Tongue (tissue), 2 donors: ENCODE measurements around the gene SCRN2. TPM values are rescaled to one million over a fixed set of nuclear protein-coding genes. Genes with fewer than 3 reads are reported as not detected.

ENCODE experiments used
- DNase-seq: peaks from one replicate; pipeline ENCODE4 v3.0.0-alpha.2; 2015
- total RNA-seq: library from RNA; depleted of rRNA; stranded (reverse); fragments of >200 nt; gene quantifications from one replicate; pipeline ENCODE4 v1.2.3, GENCODE V29; 2014

The SCRN2 gene
- total RNA-seq, 1 donor from 2014 or later = 26.8 TPM

GRCh38 chr17:47846716-47847340 lies 5.8 kb upstream of the SCRN2 start:
- DNase-seq = no peak

- no peak for DNase-seq
Measured at GRCh38 chr17:47845716-47846075, 4.6 kb upstream of the SCRN2 start.

GRCh38 chr17:47844814-47845715 lies 4.0 kb upstream of the SCRN2 start:
- DNase-seq = no peak

- DNase-seq = no peak
Measured at GRCh38 chr17:47844227-47844626, 3.2 kb upstream of the SCRN2 start.

- DNase-seq = no peak
Measured at GRCh38 chr17:47843391-47843730, 2.3 kb upstream of the SCRN2 start.

GRCh38 chr17:47841488-47842291 lies 617 bp upstream of the SCRN2 start:
- no peak for DNase-seq

- DNase-seq = no peak
Measured at GRCh38 chr17:47840001-47840741, 902 bp downstream of the SCRN2 start.

GRCh38 chr17:47839071-47839470 lies 2.0 kb downstream of the SCRN2 start:
- DNase-seq = no peak

- no peak for DNase-seq
Measured at GRCh38 chr17:47838636-47839035, 2.4 kb downstream of the SCRN2 start.

- DNase-seq = no peak
Measured at GRCh38 chr17:47837401-47838039, 3.6 kb downstream of the SCRN2 start.

- DNase-seq = no peak
Measured at GRCh38 chr17:47836601-47837000, 4.5 kb downstream of the SCRN2 start.

- DNase-seq = no peak
Measured at GRCh38 chr17:47834756-47835155, 6.3 kb downstream of the SCRN2 start.

GRCh38 chr17:47831934-47832327 lies 9.1 kb downstream of the SCRN2 start:
- DNase-seq = no peak

GRCh38 chr17:47831003-47831933 lies 9.8 kb downstream of the SCRN2 start, which contains the start of the genes LRRC46 and MRPL10:
Gene LRRC46, plus strand, starts transcription at chr17:47831670. Its CDS starts 320 bp downstream, at chr17:47831990.
Gene MRPL10, minus strand, starts transcription at chr17:47831541. Its CDS starts 30 bp downstream, at chr17:47831511.
- peak; percentile 98 for DNase-seq

GRCh38 chr17:47830396-47831002 lies 10.6 kb downstream of the SCRN2 start:
- no peak for DNase-seq

- no peak for DNase-seq
Measured at GRCh38 chr17:47829870-47830269, 11.2 kb downstream of the SCRN2 start.

GRCh38 chr17:47823519-47823918 lies 17.6 kb downstream of the SCRN2 start:
- DNase-seq = no peak

GRCh38 chr17:47822785-47823184 lies 18.3 kb downstream of the SCRN2 start:
- DNase-seq = no peak

GRCh38 chr17:47821424-47822391 lies 19.4 kb downstream of the SCRN2 start, which contains the start of gene OSBPL7:
Gene OSBPL7, minus strand, starts transcription at chr17:47821794. Its CDS starts 1,516 bp downstream, at chr17:47820278.
- peak; percentile 94 for DNase-seq
